ENCODE measurements around the gene MLH1. TPM values are rescaled to one million over a fixed set of nuclear protein-coding genes. Genes with fewer than 3 reads are reported as not detected.
"Not testable (repeated sequence)": the region's sequence is repeated elsewhere in the genome, so short reads cannot be mapped to it uniquely, and the experiment has no call there.

The MLH1 gene
- total RNA-seq, 1 donor from 2014 or later: 42.9 TPM

GRCh38 chr3:36945333-36945980 is 47.9 kb upstream of the MLH1 start:
- H3K27me3 Mint-ChIP-seq (ENCODE audit: unreplicated experiment): peaks cover 17% of the 10 kb centered on the region
- H3K4me3 Mint-ChIP-seq (ENCODE audit: unreplicated experiment): peak overlapping the region; percentile 81
- no peak for DNase-seq (ENCODE audit: low spot score)
- peaks cover 14% of the 10 kb centered on the region for H3K36me3 Mint-ChIP-seq (ENCODE audit: low read depth, unreplicated experiment)
- no peak overlapping the region for H3K27ac Mint-ChIP-seq (ENCODE audit: unreplicated experiment)
- no peak for TF ChIP-seq CTCF (IDR thresholded peaks at IDR 0.05; ENCODE audit: unreplicated experiment)
- no peaks in the 10 kb centered on the region for H3K9me3 Mint-ChIP-seq (ENCODE audit: unreplicated experiment)
- H3K4me1 Mint-ChIP-seq (ENCODE audit: unreplicated experiment): peaks cover 2% of the 10 kb centered on the region

DNA sequence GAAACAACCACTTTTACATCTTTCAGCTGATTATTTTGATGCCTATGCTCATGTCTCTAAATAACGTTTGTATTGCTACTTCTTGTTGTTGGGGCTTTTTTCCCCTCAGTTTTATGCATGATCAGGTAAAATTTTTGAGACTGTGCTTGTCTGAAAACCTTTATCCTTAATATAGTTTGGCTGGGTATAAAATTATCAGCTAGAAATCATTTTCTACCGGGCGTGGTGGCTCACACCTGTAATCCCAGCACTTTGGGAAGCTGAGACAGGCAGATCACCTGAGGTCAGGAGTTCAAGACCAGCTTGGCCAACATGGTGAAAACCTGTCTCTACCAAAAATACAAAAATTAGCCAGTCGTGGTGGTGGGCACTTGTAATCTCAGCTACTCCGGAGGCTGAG is 45.5 kb upstream of the MLH1 start:
- H3K27me3 Mint-ChIP-seq (ENCODE audit: unreplicated experiment): peaks cover 17% of the 10 kb centered on the region
- not testable (repeated sequence) for H3K27ac Mint-ChIP-seq (ENCODE audit: unreplicated experiment); H3K4me3 Mint-ChIP-seq (ENCODE audit: unreplicated experiment); H3K4me1 Mint-ChIP-seq (ENCODE audit: unreplicated experiment); DNase-seq (ENCODE audit: low spot score); H3K9me3 Mint-ChIP-seq (ENCODE audit: unreplicated experiment)
- peaks cover 14% of the 10 kb centered on the region for H3K36me3 Mint-ChIP-seq (ENCODE audit: low read depth, unreplicated experiment)

DNA sequence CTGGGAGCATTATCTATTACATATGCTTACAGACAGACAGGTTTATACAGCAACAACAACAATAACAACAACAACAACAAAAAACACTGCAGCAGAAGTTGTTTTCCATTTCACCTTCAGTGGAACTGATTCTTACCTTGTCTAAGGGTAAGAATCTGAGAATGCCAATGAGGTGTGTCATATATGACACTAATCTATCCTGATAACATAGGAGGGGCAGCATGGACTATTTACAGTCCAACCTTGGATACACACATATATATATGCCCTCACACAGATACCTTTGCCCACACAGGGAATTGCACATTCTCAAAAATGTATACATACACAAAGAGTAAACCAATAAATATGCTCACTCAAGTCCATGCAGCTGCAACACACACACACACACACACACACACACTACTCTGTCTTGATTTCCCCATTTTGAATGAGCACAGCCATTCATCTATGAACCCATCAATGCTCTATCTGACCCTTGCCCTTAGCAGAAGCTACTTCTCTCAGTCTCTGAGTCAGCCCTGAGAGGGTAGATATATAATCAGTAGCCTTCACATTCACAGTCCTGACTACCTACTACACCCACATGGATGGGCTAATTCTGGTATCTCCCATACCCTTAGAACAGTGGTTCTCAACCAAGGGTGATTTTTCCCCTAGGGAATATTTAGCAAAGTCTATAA is 38.7 kb upstream of the MLH1 start:
- no peaks in the 10 kb centered on the region for H3K36me3 Mint-ChIP-seq (ENCODE audit: low read depth, unreplicated experiment)
- H3K4me3 Mint-ChIP-seq (ENCODE audit: unreplicated experiment): no peak overlapping the region
- DNase-seq (ENCODE audit: low spot score): no peak
- H3K27me3 Mint-ChIP-seq (ENCODE audit: unreplicated experiment): no peaks in the 10 kb centered on the region
- no peaks in the 10 kb centered on the region for H3K9me3 Mint-ChIP-seq (ENCODE audit: unreplicated experiment)
- TF ChIP-seq CTCF (IDR thresholded peaks at IDR 0.05; ENCODE audit: unreplicated experiment): no peak
- H3K4me1 Mint-ChIP-seq (ENCODE audit: unreplicated experiment): no peaks in the 10 kb centered on the region
- no peak overlapping the region for H3K27ac Mint-ChIP-seq (ENCODE audit: unreplicated experiment)

- no peaks in the 10 kb centered on the region for H3K4me1 Mint-ChIP-seq (ENCODE audit: unreplicated experiment)
- no peaks in the 10 kb centered on the region for H3K9me3 Mint-ChIP-seq (ENCODE audit: unreplicated experiment)
- no peak for DNase-seq (ENCODE audit: low spot score)
- H3K4me3 Mint-ChIP-seq (ENCODE audit: unreplicated experiment): no peak overlapping the region
- no peaks in the 10 kb centered on the region for H3K27me3 Mint-ChIP-seq (ENCODE audit: unreplicated experiment)
- TF ChIP-seq CTCF (IDR thresholded peaks at IDR 0.05; ENCODE audit: unreplicated experiment): no peak
- no peak overlapping the region for H3K27ac Mint-ChIP-seq (ENCODE audit: unreplicated experiment)
- no peaks in the 10 kb centered on the region for H3K36me3 Mint-ChIP-seq (ENCODE audit: low read depth, unreplicated experiment)
Measured at GRCh38 chr3:36956155-36956554, 37.2 kb upstream of the MLH1 start.

- Mint-ChIP-seq H3K4me3 (ENCODE audit: unreplicated experiment) (no peak overlapping the region), H3K27ac (ENCODE audit: unreplicated experiment) (no peak overlapping the region), H3K4me1 (ENCODE audit: unreplicated experiment) (no peaks in the 10 kb centered on the region), H3K27me3 (ENCODE audit: unreplicated experiment) (no peaks in the 10 kb centered on the region), H3K9me3 (ENCODE audit: unreplicated experiment) (no peaks in the 10 kb centered on the region), H3K36me3 (ENCODE audit: low read depth, unreplicated experiment) (no peaks in the 10 kb centered on the region)
- TF ChIP-seq CTCF (IDR thresholded peaks at IDR 0.05; ENCODE audit: unreplicated experiment): peak; percentile 31
- DNase-seq (ENCODE audit: low spot score): no peak
Measured at GRCh38 chr3:36957063-36957462, 36.3 kb upstream of the MLH1 start.
